Muscle layer of colon (tissue), 2 donors: Measurements from ENCODE around the gene MYO1G.

ENCODE experiments used
- H3K27ac ChIP-seq: one replicate; pipeline ENCODE4 v1.7.0; 2013; ENCODE audit warnings: low read depth, mild to moderate bottlenecking, low read length, moderate library complexity
- H3K27me3 ChIP-seq, 2 donors: one replicate each; pipeline ENCODE4 v1.7.0; 2013; ENCODE audit warnings: low read length in 2 of 2, mild to moderate bottlenecking in 2 of 2; ENCODE audit not compliant: insufficient read depth in 2 of 2, control insufficient read depth in 1 of 2
- H3K36me3 ChIP-seq: one replicate; pipeline ENCODE4 v1.7.0; 2013; ENCODE audit warnings: mild to moderate bottlenecking, low read length; ENCODE audit not compliant: insufficient read depth
- H3K4me1 ChIP-seq: one replicate; pipeline ENCODE4 v1.7.0; 2013; ENCODE audit warnings: mild to moderate bottlenecking, low read length; ENCODE audit not compliant: insufficient read depth
- H3K4me3 ChIP-seq, 2 donors: one replicate each; pipeline ENCODE4 v1.7.0; 2013; ENCODE audit warnings: low read length in 2 of 2, low read depth in 1 of 2, mild to moderate bottlenecking in 1 of 2, moderate library complexity in 1 of 2
- H3K9ac ChIP-seq: one replicate; pipeline ENCODE4 v1.7.0; 2013; ENCODE audit warnings: low read length
- H3K9me3 ChIP-seq: one replicate; pipeline ENCODE4 v1.7.0; 2013; ENCODE audit warnings: mild to moderate bottlenecking, low read length
- donor health status: abdominal sarcoma.
- donor health status: Adenocarcinoma of cecum.

Gene MYO1G

DNA sequence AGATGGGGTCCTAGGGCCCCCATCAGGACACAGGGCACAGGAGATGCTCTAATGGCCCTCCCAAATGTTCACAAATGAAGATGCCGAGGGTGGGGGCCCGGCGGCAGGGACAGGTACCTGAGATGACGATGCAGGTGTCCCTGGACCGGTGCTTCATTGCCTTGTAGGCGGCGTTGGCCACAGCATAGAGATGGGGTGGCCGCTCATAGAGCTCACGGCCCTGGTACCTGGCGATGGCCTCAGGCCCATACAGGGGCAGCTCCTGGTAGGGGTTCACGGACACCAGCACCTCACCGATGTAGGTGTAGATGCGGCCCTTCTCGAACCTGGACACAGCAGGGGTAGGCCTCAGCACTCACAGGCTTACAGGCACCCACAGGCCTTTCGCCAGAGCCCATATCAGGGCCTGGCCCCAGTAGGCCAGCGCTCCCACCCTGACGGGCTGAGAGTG, 2.0 kb downstream of the MYO1G start:
- Histone ChIP-seq H3K4me3 (no peak overlapping the region), H3K4me1 (no peaks in the 10 kb centered on the region), H3K36me3 (peaks cover 3% of the 10 kb centered on the region), H3K27me3 (no peaks in the 10 kb centered on the region), H3K27ac (no peak overlapping the region), H3K9ac (no peak overlapping the region), H3K9me3 (no peaks in the 10 kb centered on the region)

- Histone ChIP-seq H3K4me1 (no peaks in the 10 kb centered on the region), H3K36me3 (no peaks in the 10 kb centered on the region), H3K27me3 (no peaks in the 10 kb centered on the region), H3K9ac (no peak overlapping the region), H3K9me3 (no peaks in the 10 kb centered on the region), H3K27ac (no peak overlapping the region), H3K4me3 (no peak overlapping the region)
These were observed 2.6 kb downstream of the MYO1G start for GRCh38 chr7:44976040-44976745.

DNA sequence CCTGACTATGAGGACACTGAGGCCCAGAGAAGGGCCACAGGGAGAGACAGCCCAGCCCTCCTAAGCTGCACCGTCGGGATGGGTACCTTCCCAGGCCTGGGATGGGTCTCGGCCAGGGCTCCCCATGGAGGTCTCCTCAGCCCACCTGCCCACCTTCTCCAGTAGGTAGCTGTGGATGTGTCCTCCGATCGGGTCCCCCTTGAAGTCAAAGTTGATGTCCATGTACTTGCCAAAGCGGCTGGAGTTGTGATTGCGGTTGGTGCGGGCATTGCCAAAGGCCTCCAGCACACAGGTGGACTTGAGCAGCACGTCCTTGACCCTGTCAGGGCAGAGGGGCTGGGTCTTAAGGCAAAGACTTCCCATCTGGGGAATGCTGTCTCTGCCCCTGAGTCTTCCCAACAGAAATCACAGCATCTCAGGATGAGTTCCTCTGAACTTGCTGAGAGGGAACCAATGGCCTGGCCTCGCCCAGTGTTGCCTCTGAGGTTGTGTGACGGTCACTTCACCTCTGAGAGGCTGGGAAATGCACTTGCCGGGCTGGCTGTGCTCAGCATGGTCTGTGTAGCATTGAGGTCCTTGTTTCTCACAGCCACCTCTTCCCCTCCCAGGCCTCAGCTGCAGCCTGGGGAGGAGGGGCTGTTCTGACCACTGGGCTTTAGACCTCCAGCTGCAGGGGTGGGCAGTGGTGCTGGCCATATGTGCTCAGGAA, 3.3 kb downstream of the MYO1G start:
- H3K36me3 ChIP-seq, result no peaks in the 10 kb centered on the region
- no peaks in the 10 kb centered on the region for H3K27me3 ChIP-seq
- H3K4me1 ChIP-seq, result no peaks in the 10 kb centered on the region
- H3K9me3 ChIP-seq, result no peaks in the 10 kb centered on the region
- H3K27ac ChIP-seq, result no peak overlapping the region
- H3K4me3 ChIP-seq, result no peak overlapping the region
- no peak overlapping the region for H3K9ac ChIP-seq

GRCh38 chr7:44974549-44974948, 4.3 kb downstream of the MYO1G start:
- H3K27me3 ChIP-seq, result no peaks in the 10 kb centered on the region
- H3K36me3 ChIP-seq, result no peaks in the 10 kb centered on the region
- H3K9me3 ChIP-seq, result no peaks in the 10 kb centered on the region
- no peak overlapping the region for H3K9ac ChIP-seq
- no peak overlapping the region for H3K4me3 ChIP-seq
- no peak overlapping the region for H3K27ac ChIP-seq
- no peaks in the 10 kb centered on the region for H3K4me1 ChIP-seq

GRCh38 chr7:44973610-44974401, 5.0 kb downstream of the MYO1G start:
- Histone ChIP-seq H3K4me3 (no peak overlapping the region), H3K9ac (no peak overlapping the region), H3K27me3 (no peaks in the 10 kb centered on the region), H3K27ac (no peak overlapping the region), H3K36me3 (no peaks in the 10 kb centered on the region), H3K4me1 (no peaks in the 10 kb centered on the region), H3K9me3 (no peaks in the 10 kb centered on the region)

GRCh38 chr7:44972562-44972961, 6.3 kb downstream of the MYO1G start:
- no peak overlapping the region for H3K4me3 ChIP-seq
- no peaks in the 10 kb centered on the region for H3K36me3 ChIP-seq
- H3K27ac ChIP-seq, result no peak overlapping the region
- H3K4me1 ChIP-seq, result no peaks in the 10 kb centered on the region
- H3K27me3 ChIP-seq, result no peaks in the 10 kb centered on the region
- no peak overlapping the region for H3K9ac ChIP-seq
- H3K9me3 ChIP-seq, result no peaks in the 10 kb centered on the region

DNA sequence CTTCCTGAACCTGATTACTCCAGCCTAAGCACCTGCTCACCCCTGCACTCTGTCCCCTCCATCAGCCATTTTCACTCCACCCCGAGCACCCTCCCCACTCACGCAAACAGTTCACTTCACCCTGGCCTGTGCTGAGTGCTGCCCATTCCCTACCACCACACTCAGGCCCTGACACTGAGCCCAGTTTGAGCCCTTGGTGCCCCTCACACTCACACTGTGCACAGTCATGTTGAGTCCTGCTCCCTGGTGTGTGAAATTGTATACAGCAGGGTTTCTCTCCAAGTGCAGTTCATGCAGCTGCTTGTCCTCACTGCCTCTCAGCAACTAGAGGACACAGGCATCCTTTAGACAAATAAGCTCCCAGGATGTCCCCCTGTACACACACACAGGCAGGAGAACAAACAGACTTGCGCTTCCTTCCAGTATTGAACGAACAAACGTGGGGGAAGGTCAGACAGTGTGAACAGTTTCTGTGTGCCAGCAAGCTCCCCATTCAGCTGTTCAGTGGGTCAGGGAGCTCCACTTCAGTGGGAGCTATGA, 6.8 kb downstream of the MYO1G start:
- Histone ChIP-seq H3K36me3 (no peaks in the 10 kb centered on the region), H3K4me3 (no peak overlapping the region), H3K9me3 (no peaks in the 10 kb centered on the region), H3K27ac (no peak overlapping the region), H3K4me1 (no peaks in the 10 kb centered on the region), H3K27me3 (no peaks in the 10 kb centered on the region), H3K9ac (no peak overlapping the region)

GRCh38 chr7:44971188-44971901, 7.5 kb downstream of the MYO1G start:
- H3K4me3 ChIP-seq, result no peak overlapping the region
- no peaks in the 10 kb centered on the region for H3K4me1 ChIP-seq
- no peaks in the 10 kb centered on the region for H3K9me3 ChIP-seq
- no peaks in the 10 kb centered on the region for H3K36me3 ChIP-seq
- no peaks in the 10 kb centered on the region for H3K27me3 ChIP-seq
- H3K9ac ChIP-seq, result no peak overlapping the region
- no peak overlapping the region for H3K27ac ChIP-seq

DNA sequence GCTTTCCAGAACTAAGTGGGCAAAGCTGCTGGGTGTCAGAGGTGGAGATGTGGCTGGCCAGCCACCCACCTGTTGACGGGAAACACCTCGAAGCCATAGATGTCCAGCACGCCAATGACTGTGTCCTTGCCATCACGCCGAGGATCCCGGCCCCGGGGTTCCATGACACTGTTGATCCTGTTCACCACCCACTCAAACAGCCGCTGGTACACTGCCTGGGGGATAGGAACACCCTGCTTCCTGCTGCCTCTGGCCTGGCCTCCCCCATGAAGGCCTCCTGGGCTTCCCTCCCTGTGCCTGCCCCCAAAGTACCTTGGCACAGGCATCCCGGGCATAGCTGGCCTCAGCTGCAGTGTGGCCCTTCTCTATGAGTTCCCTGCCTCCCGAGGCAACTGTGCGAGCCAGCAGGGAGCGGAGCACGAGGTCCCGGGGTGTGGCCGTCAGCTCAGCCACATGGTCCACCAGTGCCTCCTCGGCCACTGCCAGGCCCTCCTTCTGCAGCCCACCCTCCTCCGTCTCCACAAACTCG, 8.2 kb downstream of the MYO1G start:
- Histone ChIP-seq H3K27ac (no peak overlapping the region), H3K9ac (no peak overlapping the region), H3K4me1 (no peaks in the 10 kb centered on the region), H3K36me3 (no peaks in the 10 kb centered on the region), H3K27me3 (no peaks in the 10 kb centered on the region), H3K9me3 (no peaks in the 10 kb centered on the region), H3K4me3 (no peak overlapping the region)

GRCh38 chr7:44969701-44970522, 8.9 kb downstream of the MYO1G start:
- H3K36me3 ChIP-seq, result no peaks in the 10 kb centered on the region
- no peaks in the 10 kb centered on the region for H3K4me1 ChIP-seq
- no peak overlapping the region for H3K9ac ChIP-seq
- no peak overlapping the region for H3K27ac ChIP-seq
- H3K27me3 ChIP-seq, result no peaks in the 10 kb centered on the region
- no peaks in the 10 kb centered on the region for H3K9me3 ChIP-seq
- no peak overlapping the region for H3K4me3 ChIP-seq
